ENCODE data around the gene FBXL17.

DNA sequence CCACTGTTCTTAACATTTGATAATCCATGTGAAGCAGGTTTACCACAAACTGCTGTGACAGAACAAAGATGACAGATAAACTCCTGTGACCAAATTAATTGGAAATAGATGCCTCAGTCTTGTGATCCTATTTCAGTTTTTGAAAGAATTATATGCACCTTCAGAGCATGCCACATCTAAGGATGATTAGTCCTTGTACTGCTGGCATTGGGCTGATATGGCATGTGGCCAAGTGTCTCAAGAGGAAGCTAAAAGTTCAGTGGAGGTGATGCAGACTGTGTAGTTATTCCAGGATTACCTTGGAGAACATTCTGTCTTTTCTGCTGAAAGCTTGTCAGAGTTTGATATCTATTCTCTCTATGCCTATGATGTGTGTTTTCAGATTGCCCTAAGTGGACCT is 396.8 kb downstream of the FBXL17 start:
- TF ChIP-seq, protein P1, sequence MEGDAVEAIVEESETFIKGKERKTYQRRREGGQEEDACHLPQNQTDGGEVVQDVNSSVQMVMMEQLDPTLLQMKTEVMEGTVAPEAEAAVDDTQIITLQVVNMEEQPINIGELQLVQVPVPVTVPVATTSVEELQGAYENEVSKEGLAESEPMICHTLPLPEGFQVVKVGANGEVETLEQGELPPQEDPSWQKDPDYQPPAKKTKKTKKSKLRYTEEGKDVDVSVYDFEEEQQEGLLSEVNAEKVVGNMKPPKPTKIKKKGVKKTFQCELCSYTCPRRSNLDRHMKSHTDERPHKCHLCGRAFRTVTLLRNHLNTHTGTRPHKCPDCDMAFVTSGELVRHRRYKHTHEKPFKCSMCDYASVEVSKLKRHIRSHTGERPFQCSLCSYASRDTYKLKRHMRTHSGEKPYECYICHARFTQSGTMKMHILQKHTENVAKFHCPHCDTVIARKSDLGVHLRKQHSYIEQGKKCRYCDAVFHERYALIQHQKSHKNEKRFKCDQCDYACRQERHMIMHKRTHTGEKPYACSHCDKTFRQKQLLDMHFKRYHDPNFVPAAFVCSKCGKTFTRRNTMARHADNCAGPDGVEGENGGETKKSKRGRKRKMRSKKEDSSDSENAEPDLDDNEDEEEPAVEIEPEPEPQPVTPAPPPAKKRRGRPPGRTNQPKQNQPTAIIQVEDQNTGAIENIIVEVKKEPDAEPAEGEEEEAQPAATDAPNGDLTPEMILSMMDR (IDR thresholded peaks at IDR 0.05; ENCODE audit: insufficient read depth, low read length, poor library complexity, severe bottlenecking): no peak
- TF ChIP-seq EZH2phosphoT487 (conservative IDR thresholded peaks at IDR 0.05; ENCODE audit: low read length): no peak

Measured in SU-DHL-6 (cell line).